GM12878 (cell line): ENCODE data around the gene SPSB2. TPM values are rescaled to one million over a fixed set of nuclear protein-coding genes. Genes with fewer than 3 reads are reported as not detected.

Experiments
- BMI1 ChIP-seq: fragments of 450-650 bp; IDR thresholded peaks from 2 replicates; pipeline ENCODE4 v1.6.1; 2016; ENCODE audit warnings: mild to moderate bottlenecking, moderate library complexity, borderline replicate concordance
- E2F4 ChIP-seq: IDR thresholded peaks from 2 replicates; pipeline ENCODE4 v1.6.1; 2012; ENCODE audit warnings: low read depth, low read length, improper control_type of control experiment
- EZH2 ChIP-seq: IDR thresholded peaks from 2 replicates; pipeline ENCODE4 v1.6.1; 2012; ENCODE audit warnings: low read depth, mild to moderate bottlenecking, control low read depth, inconsistent platforms, low read length, borderline replicate concordance; ENCODE audit not compliant: control insufficient read depth
- HCFC1 ChIP-seq: fragments of 150-350 bp; IDR thresholded peaks from 2 replicates; pipeline ENCODE4 v1.6.1; 2014; ENCODE audit warnings: low read length
- JUNB ChIP-seq: IDR thresholded peaks from 2 replicates; pipeline ENCODE4 v1.6.1; 2016; ENCODE audit warnings: antibody characterized with exemption, mild to moderate bottlenecking
- MLLT1 ChIP-seq: fragments of 450-650 bp; IDR thresholded peaks from 2 replicates; pipeline ENCODE4 v1.6.1; 2016; ENCODE audit warnings: mild to moderate bottlenecking
- PAX5 ChIP-seq: IDR thresholded peaks from 2 replicates; pipeline ENCODE4 v1.6.1; 2011; ENCODE audit warnings: low read depth, low read length, borderline replicate concordance
- POLR2AphosphoS2 ChIP-seq: IDR thresholded peaks from 2 replicates; pipeline ENCODE4 v1.6.1; 2011; ENCODE audit warnings: low read depth, mild to moderate bottlenecking, low read length, improper control_type of control experiment, moderate library complexity
- RELB ChIP-seq: fragments of 450-650 bp; IDR thresholded peaks from 2 replicates; pipeline ENCODE4 v1.6.1; 2017; ENCODE audit warnings: low read depth, mild to moderate bottlenecking, moderate library complexity
- RFX5 ChIP-seq: IDR thresholded peaks from 2 replicates; pipeline ENCODE4 v1.6.1; 2011; ENCODE audit warnings: low read depth, low read length, improper control_type of control experiment
- SIN3A ChIP-seq: IDR thresholded peaks from 2 replicates; pipeline ENCODE4 v1.6.1; 2012; ENCODE audit warnings: low read depth, low read length, improper control_type of control experiment
- SMAD1 ChIP-seq: fragments of 450-650 bp; IDR thresholded peaks from 2 replicates; pipeline ENCODE4 v1.6.1; 2018; ENCODE audit warnings: mild to moderate bottlenecking, low read depth; ENCODE audit not compliant: partially characterized antibody
- SREBF1 ChIP-seq: IDR thresholded peaks from 2 replicates; pipeline ENCODE4 v1.6.1; 2012; ENCODE audit warnings: mild to moderate bottlenecking, low read length
- USF1 ChIP-seq: IDR thresholded peaks from 2 replicates; pipeline ENCODE4 v1.6.1; 2011; ENCODE audit warnings: borderline replicate concordance, low read depth, mild to moderate bottlenecking, moderate library complexity, mixed read lengths, low read length; ENCODE audit not compliant: insufficient read depth; ENCODE audit errors: extremely low read length
- ZNF207 ChIP-seq: fragments of 450-650 bp; IDR thresholded peaks from 2 replicates; pipeline ENCODE4 v1.6.1; 2014; ENCODE audit warnings: antibody characterized with exemption, mild to moderate bottlenecking, borderline replicate concordance
- polyA plus RNA-seq, 11 experiments: library from polyadenylated mRNA; depleted of rRNA in 4 of 11; unstranded in 6 of 11; stranded (reverse) in 5 of 11; fragments of >200 nt; fragmentation: Nextera tagmentation in 4 of 11; fragmentation: Illumina TruSeq in 1 of 11; extraction: Ambion mirVana in 4 of 11; extraction: Trizol in 1 of 11; gene quantifications; 1 replicate in 1 of 11; 2 replicates in 10 of 11; pipeline versions ENCODE4 v1.2.1 to v1.2.3, GENCODE V29; 2011 to 2016; ENCODE audit warnings: inconsistent platforms in 2 of 11, missing spikeins in 2 of 11, low read depth in 1 of 11
- total RNA-seq, 4 experiments: library from RNA; depleted of rRNA in 3 of 4; stranded (reverse); fragments of >200 nt in 3 of 4; fragmentation: Illumina TruSeq in 1 of 4; extraction: Trizol in 1 of 4; gene quantifications; 2 replicates each; pipeline versions ENCODE4 v1.2.1 to v1.2.3, GENCODE V29; 2013 to 2021
- TF ChIP-seq, protein P1 (sequence below): fragments of 450-650 bp; IDR thresholded peaks from 2 replicates; pipeline ENCODE4 v1.6.1; 2017; ENCODE audit warnings: mild to moderate bottlenecking, moderate library complexity
- TF ChIP-seq, protein P2 (sequence below): fragments of 450-650 bp; conservative IDR thresholded peaks from 2 replicates; pipeline ENCODE4 v1.6.1; 2017; ENCODE audit warnings: mild to moderate bottlenecking, moderate library complexity

SPSB2 gene
- total and polyA plus RNA-seq, 10 of the 15 experiments (the other 5 are each of a cell fraction or from before 2014, with no cell fraction given): 0.08 to 5.6 (median 2.7) TPM

GRCh38 chr12:6851153-6851920, 21.8 kb downstream of the SPSB2 start, which contains the start of gene CDCA3 (continued):
- TF ChIP-seq PAX5: peak; percentile 6; the same call in 1 of the 2 replicates
- no peak for TF ChIP-seq BMI1
- TF ChIP-seq RFX5: 0 out of 2 replicates have a peak, but pooled peaks have one; percentile 47
- peak; percentile 77 for TF ChIP-seq POLR2AphosphoS2
- TF ChIP-seq USF1: no peak
- TF ChIP-seq RELB: peak; percentile 22; the same call in 1 of the 2 replicates
- TF ChIP-seq MLLT1: peak; percentile 55; the same call in 1 of the 2 replicates
- TF ChIP-seq, protein P1, sequence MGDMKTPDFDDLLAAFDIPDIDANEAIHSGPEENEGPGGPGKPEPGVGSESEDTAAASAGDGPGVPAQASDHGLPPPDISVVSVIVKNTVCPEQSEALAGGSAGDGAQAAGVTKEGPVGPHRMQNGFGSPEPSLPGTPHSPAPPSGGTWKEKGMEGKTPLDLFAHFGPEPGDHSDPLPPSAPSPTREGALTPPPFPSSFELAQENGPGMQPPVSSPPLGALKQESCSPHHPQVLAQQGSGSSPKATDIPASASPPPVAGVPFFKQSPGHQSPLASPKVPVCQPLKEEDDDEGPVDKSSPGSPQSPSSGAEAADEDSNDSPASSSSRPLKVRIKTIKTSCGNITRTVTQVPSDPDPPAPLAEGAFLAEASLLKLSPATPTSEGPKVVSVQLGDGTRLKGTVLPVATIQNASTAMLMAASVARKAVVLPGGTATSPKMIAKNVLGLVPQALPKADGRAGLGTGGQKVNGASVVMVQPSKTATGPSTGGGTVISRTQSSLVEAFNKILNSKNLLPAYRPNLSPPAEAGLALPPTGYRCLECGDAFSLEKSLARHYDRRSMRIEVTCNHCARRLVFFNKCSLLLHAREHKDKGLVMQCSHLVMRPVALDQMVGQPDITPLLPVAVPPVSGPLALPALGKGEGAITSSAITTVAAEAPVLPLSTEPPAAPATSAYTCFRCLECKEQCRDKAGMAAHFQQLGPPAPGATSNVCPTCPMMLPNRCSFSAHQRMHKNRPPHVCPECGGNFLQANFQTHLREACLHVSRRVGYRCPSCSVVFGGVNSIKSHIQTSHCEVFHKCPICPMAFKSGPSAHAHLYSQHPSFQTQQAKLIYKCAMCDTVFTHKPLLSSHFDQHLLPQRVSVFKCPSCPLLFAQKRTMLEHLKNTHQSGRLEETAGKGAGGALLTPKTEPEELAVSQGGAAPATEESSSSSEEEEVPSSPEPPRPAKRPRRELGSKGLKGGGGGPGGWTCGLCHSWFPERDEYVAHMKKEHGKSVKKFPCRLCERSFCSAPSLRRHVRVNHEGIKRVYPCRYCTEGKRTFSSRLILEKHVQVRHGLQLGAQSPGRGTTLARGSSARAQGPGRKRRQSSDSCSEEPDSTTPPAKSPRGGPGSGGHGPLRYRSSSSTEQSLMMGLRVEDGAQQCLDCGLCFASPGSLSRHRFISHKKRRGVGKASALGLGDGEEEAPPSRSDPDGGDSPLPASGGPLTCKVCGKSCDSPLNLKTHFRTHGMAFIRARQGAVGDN: peak; percentile 47; the same call in 1 of the 2 replicates
- no peak for TF ChIP-seq ZNF207
- no peak for TF ChIP-seq EZH2
- TF ChIP-seq E2F4: peak; percentile 100
- TF ChIP-seq HCFC1: 0 out of 2 replicates have a peak, but pooled peaks have one; percentile 30
- TF ChIP-seq SREBF1: no peak
- peak; percentile 64 for TF ChIP-seq SMAD1
- TF ChIP-seq SIN3A: peak; percentile 99
- TF ChIP-seq, protein P2, sequence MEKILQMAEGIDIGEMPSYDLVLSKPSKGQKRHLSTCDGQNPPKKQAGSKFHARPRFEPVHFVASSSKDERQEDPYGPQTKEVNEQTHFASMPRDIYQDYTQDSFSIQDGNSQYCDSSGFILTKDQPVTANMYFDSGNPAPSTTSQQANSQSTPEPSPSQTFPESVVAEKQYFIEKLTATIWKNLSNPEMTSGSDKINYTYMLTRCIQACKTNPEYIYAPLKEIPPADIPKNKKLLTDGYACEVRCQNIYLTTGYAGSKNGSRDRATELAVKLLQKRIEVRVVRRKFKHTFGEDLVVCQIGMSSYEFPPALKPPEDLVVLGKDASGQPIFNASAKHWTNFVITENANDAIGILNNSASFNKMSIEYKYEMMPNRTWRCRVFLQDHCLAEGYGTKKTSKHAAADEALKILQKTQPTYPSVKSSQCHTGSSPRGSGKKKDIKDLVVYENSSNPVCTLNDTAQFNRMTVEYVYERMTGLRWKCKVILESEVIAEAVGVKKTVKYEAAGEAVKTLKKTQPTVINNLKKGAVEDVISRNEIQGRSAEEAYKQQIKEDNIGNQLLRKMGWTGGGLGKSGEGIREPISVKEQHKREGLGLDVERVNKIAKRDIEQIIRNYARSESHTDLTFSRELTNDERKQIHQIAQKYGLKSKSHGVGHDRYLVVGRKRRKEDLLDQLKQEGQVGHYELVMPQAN: peak; percentile 99
- no peak for TF ChIP-seq JUNB
